Glutamatergic neuron (in vitro differentiated cells): ENCODE measurements around the gene ZBTB5. TPM values are rescaled to one million over a fixed set of nuclear protein-coding genes. Genes with fewer than 3 reads are reported as not detected.

Experiments used
- DNase-seq: peaks from one replicate; pipeline ENCODE4 v3.0.0; 2022
- H3K27ac Mint-ChIP-seq: one replicate; pipeline ENCODE4 v1.8.0; 2020; ENCODE audit warnings: mild to moderate bottlenecking, mixed read lengths, inconsistent platforms; ENCODE audit not compliant: unreplicated experiment
- H3K27me3 Mint-ChIP-seq: one replicate; pipeline ENCODE4 v1.8.0; 2020; ENCODE audit warnings: mild to moderate bottlenecking, moderate library complexity, mixed read lengths, inconsistent platforms; ENCODE audit not compliant: unreplicated experiment
- H3K36me3 Mint-ChIP-seq: one replicate; pipeline ENCODE4 v1.8.0; 2020; ENCODE audit warnings: mild to moderate bottlenecking, mixed read lengths, inconsistent platforms; ENCODE audit not compliant: unreplicated experiment
- H3K4me1 Mint-ChIP-seq: one replicate; pipeline ENCODE4 v1.8.0; 2020; ENCODE audit warnings: mild to moderate bottlenecking, low read depth, mixed read lengths, inconsistent platforms; ENCODE audit not compliant: unreplicated experiment
- H3K4me3 Mint-ChIP-seq: one replicate; pipeline ENCODE4 v1.8.0; 2020; ENCODE audit warnings: mild to moderate bottlenecking, mixed read lengths, inconsistent platforms; ENCODE audit not compliant: unreplicated experiment
- H3K9me3 Mint-ChIP-seq: one replicate; pipeline ENCODE4 v1.8.0; 2020; ENCODE audit warnings: mild to moderate bottlenecking, moderate library complexity, mixed read lengths, inconsistent platforms; ENCODE audit not compliant: unreplicated experiment
- CTCF ChIP-seq: fragments of 200-600 bp; sonication (generic); IDR thresholded peaks from one replicate; pipeline ENCODE4 v1.5.0; 2021; ENCODE audit not compliant: partially characterized antibody, unreplicated experiment
- total RNA-seq: library from RNA; stranded (reverse); fragmentation: NEBNext Ultra II Directional; extraction: Animal tissue kit (Norgen Biotek cat#: 25700); gene quantifications from one replicate; pipeline ENCODE4 v1.2.1, GENCODE V29; 2021; ENCODE audit not compliant: unreplicated experiment

The ZBTB5 gene
- total RNA-seq, 1 donor from 2014 or later = 14.3 TPM

- no peak overlapping the region for H3K27ac Mint-ChIP-seq
- TF ChIP-seq CTCF = peak; percentile 37
- H3K27me3 Mint-ChIP-seq = peaks cover 12% of the 10 kb centered on the region
- H3K9me3 Mint-ChIP-seq = peaks cover 3% of the 10 kb centered on the region
- peak; percentile 44 for DNase-seq
- H3K4me1 Mint-ChIP-seq = peaks cover 16% of the 10 kb centered on the region
- H3K36me3 Mint-ChIP-seq = no peaks in the 10 kb centered on the region
- no peak overlapping the region for H3K4me3 Mint-ChIP-seq
Measured at GRCh38 chr9:37410969-37411785, 54.1 kb downstream of the ZBTB5 start.

GRCh38 chr9:37410354-37410861 is 54.8 kb downstream of the ZBTB5 start:
- Mint-ChIP-seq H3K4me1 (peaks cover 16% of the 10 kb centered on the region), H3K27ac (no peak overlapping the region), H3K36me3 (no peaks in the 10 kb centered on the region), H3K9me3 (peaks cover 3% of the 10 kb centered on the region), H3K27me3 (peaks cover 11% of the 10 kb centered on the region), H3K4me3 (no peak overlapping the region)
- TF ChIP-seq CTCF = no peak
- DNase-seq = no peak

GRCh38 chr9:37408933-37409710 is 56.1 kb downstream of the ZBTB5 start:
- H3K4me3 Mint-ChIP-seq = no peak overlapping the region
- no peak for TF ChIP-seq CTCF
- peaks cover 3% of the 10 kb centered on the region for H3K9me3 Mint-ChIP-seq
- DNase-seq = no peak
- H3K27me3 Mint-ChIP-seq = peaks cover 6% of the 10 kb centered on the region
- no peaks in the 10 kb centered on the region for H3K36me3 Mint-ChIP-seq
- H3K27ac Mint-ChIP-seq = no peak overlapping the region
- H3K4me1 Mint-ChIP-seq = peaks cover 10% of the 10 kb centered on the region

- peak; percentile 16 for TF ChIP-seq CTCF
Measured at GRCh38 chr9:37407468-37407867, 57.8 kb downstream of the ZBTB5 start.

More at GRCh38 chr9:37407468-37407867, 57.8 kb downstream of the ZBTB5 start:
- Mint-ChIP-seq H3K36me3 (peaks cover 3% of the 10 kb centered on the region), H3K27ac (no peak overlapping the region), H3K27me3 (peaks cover 4% of the 10 kb centered on the region), H3K4me1 (peaks cover 5% of the 10 kb centered on the region), H3K9me3 (peaks cover 3% of the 10 kb centered on the region), H3K4me3 (no peak overlapping the region)
- no peak for DNase-seq
